OCI-LY3 (cell line): ENCODE measurements around the gene ANXA8.

Source experiments
- EZH2phosphoT487 ChIP-seq: fragments of 200-600 bp; shearing (Covaris generic); IDR thresholded peaks from 2 replicates; pipeline ENCODE4 v1.6.1; 2018; ENCODE audit warnings: antibody characterized with exemption, mixed run types, low read depth
- TF ChIP-seq, protein P1 (sequence below): fragments of 200-600, 300-600 bp; sonication (generic); IDR thresholded peaks from 2 replicates; pipeline ENCODE4 v1.5.1; 2014; ENCODE audit warnings: antibody characterized with exemption, low read length, low read depth

DNA sequence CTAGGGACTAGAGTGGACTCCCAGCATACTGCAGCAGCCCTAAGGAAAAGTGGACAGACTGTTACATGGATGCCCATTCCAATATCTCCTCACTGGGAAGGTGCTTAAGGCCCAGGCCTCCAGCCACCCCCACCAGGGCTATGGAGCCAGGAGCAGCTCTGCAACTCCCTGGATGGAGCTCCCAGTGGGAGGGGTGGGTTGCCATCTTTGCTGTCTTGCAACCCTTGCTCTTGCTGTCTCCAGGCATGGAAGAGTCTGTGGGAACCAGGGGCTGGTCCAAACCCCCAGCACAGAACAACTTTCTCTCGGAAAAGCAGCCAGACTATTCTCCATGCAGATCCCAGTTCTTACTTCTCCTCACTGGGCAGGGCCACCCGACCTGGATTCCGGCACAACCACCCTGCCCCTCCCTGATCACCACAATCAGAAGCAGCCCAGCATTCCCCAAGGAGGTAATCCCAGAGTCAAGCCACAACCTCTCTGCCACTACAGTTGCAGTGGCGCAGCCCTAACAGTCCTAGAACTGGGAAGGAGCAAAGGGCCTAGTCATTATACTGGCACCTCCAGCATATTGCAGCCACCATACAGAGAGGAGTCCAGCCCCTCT, 58.0 kb downstream of the ANXA8 start:
- TF ChIP-seq, protein P1, sequence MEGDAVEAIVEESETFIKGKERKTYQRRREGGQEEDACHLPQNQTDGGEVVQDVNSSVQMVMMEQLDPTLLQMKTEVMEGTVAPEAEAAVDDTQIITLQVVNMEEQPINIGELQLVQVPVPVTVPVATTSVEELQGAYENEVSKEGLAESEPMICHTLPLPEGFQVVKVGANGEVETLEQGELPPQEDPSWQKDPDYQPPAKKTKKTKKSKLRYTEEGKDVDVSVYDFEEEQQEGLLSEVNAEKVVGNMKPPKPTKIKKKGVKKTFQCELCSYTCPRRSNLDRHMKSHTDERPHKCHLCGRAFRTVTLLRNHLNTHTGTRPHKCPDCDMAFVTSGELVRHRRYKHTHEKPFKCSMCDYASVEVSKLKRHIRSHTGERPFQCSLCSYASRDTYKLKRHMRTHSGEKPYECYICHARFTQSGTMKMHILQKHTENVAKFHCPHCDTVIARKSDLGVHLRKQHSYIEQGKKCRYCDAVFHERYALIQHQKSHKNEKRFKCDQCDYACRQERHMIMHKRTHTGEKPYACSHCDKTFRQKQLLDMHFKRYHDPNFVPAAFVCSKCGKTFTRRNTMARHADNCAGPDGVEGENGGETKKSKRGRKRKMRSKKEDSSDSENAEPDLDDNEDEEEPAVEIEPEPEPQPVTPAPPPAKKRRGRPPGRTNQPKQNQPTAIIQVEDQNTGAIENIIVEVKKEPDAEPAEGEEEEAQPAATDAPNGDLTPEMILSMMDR, result no peak
- TF ChIP-seq EZH2phosphoT487, result no peak
